Neutrophil (primary cell): ENCODE results near the gene RARB.

Experiments
- H3K27ac ChIP-seq: fragments of 200-600 bp; sonication (generic); 2 replicates; pipeline ENCODE4 v1.5.1; 2016; ENCODE audit warnings: mild to moderate bottlenecking, moderate library complexity
- H3K27me3 ChIP-seq: fragments of 200-600 bp; sonication (generic); 2 replicates; pipeline ENCODE4 v1.6.0; 2016; ENCODE audit warnings: mild to moderate bottlenecking
- H3K36me3 ChIP-seq: fragments of 200-600 bp; sonication (generic); 2 replicates; pipeline ENCODE4 v1.5.1; 2017
- H3K4me1 ChIP-seq, 2 experiments: fragments of 200-600 bp in 1 of 2; sonication (generic) in 1 of 2; 1 replicate in 1 of 2; 2 replicates in 1 of 2; pipeline versions ENCODE4 v1.5.1 to v1.6.1; 2013 to 2016; ENCODE audit warnings: low read depth in 1 of 2, low read length in 1 of 2, mild to moderate bottlenecking in 1 of 2, moderate library complexity in 1 of 2; ENCODE audit not compliant: control insufficient read depth in 1 of 2, insufficient read depth in 1 of 2
- H3K4me3 ChIP-seq, 2 experiments: fragments of 200-600 bp in 1 of 2; sonication (generic) in 1 of 2; 1 replicate in 1 of 2; 2 replicates in 1 of 2; pipeline ENCODE4 v1.5.1; 2013 to 2016; ENCODE audit warnings: low read depth in 1 of 2, low read length in 1 of 2, mild to moderate bottlenecking in 1 of 2, moderate library complexity in 1 of 2
- H3K9me3 ChIP-seq: fragments of 200-600 bp; sonication (generic); 2 replicates; pipeline ENCODE4 v1.5.1; 2016
- TF ChIP-seq, protein P1 (sequence below): fragments of 200-600 bp; sonication (generic); IDR thresholded peaks from 2 replicates; pipeline ENCODE4 v1.5.1; 2016; ENCODE audit warnings: antibody characterized with exemption

The RARB gene

DNA sequence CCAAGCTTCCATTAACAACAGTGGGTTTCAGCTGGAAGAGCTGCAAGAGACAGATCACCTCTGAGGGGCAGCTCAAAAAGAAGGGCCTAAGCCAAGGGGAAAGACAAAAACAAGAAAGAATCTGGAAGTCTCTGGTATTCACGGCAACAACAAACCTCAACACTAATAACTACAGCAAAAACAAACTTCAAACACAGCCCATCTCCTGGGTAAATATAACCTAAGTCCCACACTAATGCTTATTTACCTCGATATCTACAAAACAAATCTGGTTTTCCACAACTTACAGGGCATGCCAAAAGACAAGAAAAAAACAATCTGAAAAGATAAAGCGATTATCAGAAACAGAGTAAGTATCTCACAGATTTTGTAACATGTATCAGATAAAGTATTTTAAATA is 207.0 kb downstream of the RARB start:
- peaks cover 51% of the 10 kb centered on the region for H3K36me3 ChIP-seq

More for the DNA sequence above, 207.0 kb downstream of the RARB start:
- Histone ChIP-seq H3K27ac (no peak overlapping the region), H3K4me1 (no peaks in the 10 kb centered on the region), H3K4me3 (no peak overlapping the region), H3K9me3 (no peaks in the 10 kb centered on the region), H3K27me3 (no peaks in the 10 kb centered on the region)
- TF ChIP-seq, protein P1, sequence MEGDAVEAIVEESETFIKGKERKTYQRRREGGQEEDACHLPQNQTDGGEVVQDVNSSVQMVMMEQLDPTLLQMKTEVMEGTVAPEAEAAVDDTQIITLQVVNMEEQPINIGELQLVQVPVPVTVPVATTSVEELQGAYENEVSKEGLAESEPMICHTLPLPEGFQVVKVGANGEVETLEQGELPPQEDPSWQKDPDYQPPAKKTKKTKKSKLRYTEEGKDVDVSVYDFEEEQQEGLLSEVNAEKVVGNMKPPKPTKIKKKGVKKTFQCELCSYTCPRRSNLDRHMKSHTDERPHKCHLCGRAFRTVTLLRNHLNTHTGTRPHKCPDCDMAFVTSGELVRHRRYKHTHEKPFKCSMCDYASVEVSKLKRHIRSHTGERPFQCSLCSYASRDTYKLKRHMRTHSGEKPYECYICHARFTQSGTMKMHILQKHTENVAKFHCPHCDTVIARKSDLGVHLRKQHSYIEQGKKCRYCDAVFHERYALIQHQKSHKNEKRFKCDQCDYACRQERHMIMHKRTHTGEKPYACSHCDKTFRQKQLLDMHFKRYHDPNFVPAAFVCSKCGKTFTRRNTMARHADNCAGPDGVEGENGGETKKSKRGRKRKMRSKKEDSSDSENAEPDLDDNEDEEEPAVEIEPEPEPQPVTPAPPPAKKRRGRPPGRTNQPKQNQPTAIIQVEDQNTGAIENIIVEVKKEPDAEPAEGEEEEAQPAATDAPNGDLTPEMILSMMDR, result no peak
